ENCODE data around the gene SUPT3H. TPM values are rescaled to one million over a fixed set of nuclear protein-coding genes. Genes with fewer than 3 reads are reported as not detected.

Gene SUPT3H
- total RNA-seq, result 12.2 and 16.5 TPM in 2 replicates

GRCh38 chr6:45377554-45378333 is at the start of gene SUPT3H:
TSS of gene SUPT3H (minus strand) at chr6:45377934.

GRCh38 chr6:45327956-45328522 is 49.7 kb downstream of the SUPT3H start, which contains the start of gene RUNX2:
TSS of gene RUNX2 (plus strand) at chr6:45328330. CDS start at chr6:45328727, 397 bp downstream.

Other genes with a start within 250 kb of the SUPT3H start
- gene RUNX2, start 49.6 kb downstream of the SUPT3H start, total RNA-seq, result 20.2 and 27.0 TPM in 2 replicates